CD8-positive, alpha-beta memory T cell (primary cell): ENCODE results near the gene PLA2G2D. TPM values are rescaled to one million over a fixed set of nuclear protein-coding genes. Genes with fewer than 3 reads are reported as not detected.

Source experiments
- CTCF ChIA-PET: fragments of 350-600 bp; sonication (Branson Sonifier 250); formaldehyde crosslinking; loops from one replicate; lab custom pipeline; 2021; ENCODE audit warnings: antibody characterized with exemption; lab: Charles Lee
- POLR2A ChIA-PET: fragments of 350-600 bp; sonication (Branson Sonifier 250); formaldehyde crosslinking; loops from one replicate; lab custom pipeline; 2021; ENCODE audit warnings: antibody characterized with exemption; lab: Charles Lee
- DNase-seq, 5 donors: peaks; one replicate each; pipeline versions ENCODE4 v3.0.0 to v3.0.0-alpha.2; 2020 to 2022; ENCODE audit warnings: mixed read lengths in 1 of 5
- H3K27ac ChIP-seq: one replicate; pipeline ENCODE4 v1.7.0; 2013; ENCODE audit warnings: low read depth, mild to moderate bottlenecking, low read length, moderate library complexity
- H3K27me3 ChIP-seq: 2 replicates; pipeline ENCODE4 v1.7.0; 2013; ENCODE audit warnings: low read length, mild to moderate bottlenecking; ENCODE audit not compliant: insufficient read depth, poor library complexity, severe bottlenecking
- H3K36me3 ChIP-seq: 2 replicates; pipeline ENCODE4 v1.7.0; 2013; ENCODE audit warnings: mild to moderate bottlenecking, low read length, moderate library complexity; ENCODE audit not compliant: insufficient read depth
- H3K4me1 ChIP-seq: 2 replicates; pipeline ENCODE4 v1.7.0; 2013; ENCODE audit warnings: mild to moderate bottlenecking, low read length, moderate library complexity; ENCODE audit not compliant: insufficient read depth
- H3K4me3 ChIP-seq: 2 replicates; pipeline ENCODE4 v1.7.0; 2013; ENCODE audit warnings: mild to moderate bottlenecking, low read length
- H3K9me3 ChIP-seq: 2 replicates; pipeline ENCODE4 v1.7.0; 2013; ENCODE audit warnings: mild to moderate bottlenecking, low read length
- H3K27ac Mint-ChIP-seq, 8 donors: one replicate each; pipeline ENCODE4 v1.8.0; 2020 to 2021; ENCODE audit warnings: mixed read lengths in 8 of 8, mild to moderate bottlenecking in 6 of 8, inconsistent platforms in 3 of 8, moderate library complexity in 3 of 8
- H3K27me3 Mint-ChIP-seq, 2 donors: one replicate each; pipeline ENCODE4 v1.8.0; 2020 to 2021; ENCODE audit warnings: mixed read lengths in 2 of 2, mild to moderate bottlenecking in 1 of 2, moderate library complexity in 1 of 2
- H3K36me3 Mint-ChIP-seq, 3 donors: one replicate each; pipeline ENCODE4 v1.8.0; 2020 to 2021; ENCODE audit warnings: mixed read lengths in 3 of 3, inconsistent platforms in 1 of 3, mild to moderate bottlenecking in 1 of 3
- H3K4me1 Mint-ChIP-seq, 3 donors: one replicate each; pipeline ENCODE4 v1.8.0; 2020 to 2021; ENCODE audit warnings: mixed read lengths in 3 of 3, inconsistent platforms in 1 of 3, mild to moderate bottlenecking in 1 of 3
- H3K4me3 Mint-ChIP-seq, 7 donors: one replicate each; pipeline ENCODE4 v1.8.0; 2020 to 2021; ENCODE audit warnings: mixed read lengths in 7 of 7, mild to moderate bottlenecking in 6 of 7, moderate library complexity in 4 of 7, inconsistent platforms in 2 of 7
- H3K9me3 Mint-ChIP-seq, 5 donors: one replicate each; pipeline ENCODE4 v1.8.0; 2020 to 2022; ENCODE audit warnings: mixed read lengths in 5 of 5, mild to moderate bottlenecking in 3 of 5, moderate library complexity in 2 of 5, inconsistent platforms in 1 of 5
- polyA plus RNA-seq: library from polyadenylated mRNA; unstranded; fragments of 300-500 nt; fragmentation: Illumina TruSeq; gene quantifications from one replicate; pipeline ENCODE4 v1.2.3, GENCODE V29; 2021
- total RNA-seq, 2 experiments: library from RNA; stranded (reverse); gene quantifications; one replicate each; pipeline ENCODE4 v1.2.3, GENCODE V29; 2021

The PLA2G2D gene, protein sequence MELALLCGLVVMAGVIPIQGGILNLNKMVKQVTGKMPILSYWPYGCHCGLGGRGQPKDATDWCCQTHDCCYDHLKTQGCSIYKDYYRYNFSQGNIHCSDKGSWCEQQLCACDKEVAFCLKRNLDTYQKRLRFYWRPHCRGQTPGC
- not detected for total RNA-seq
- not detected for polyA plus RNA-seq

DNA sequence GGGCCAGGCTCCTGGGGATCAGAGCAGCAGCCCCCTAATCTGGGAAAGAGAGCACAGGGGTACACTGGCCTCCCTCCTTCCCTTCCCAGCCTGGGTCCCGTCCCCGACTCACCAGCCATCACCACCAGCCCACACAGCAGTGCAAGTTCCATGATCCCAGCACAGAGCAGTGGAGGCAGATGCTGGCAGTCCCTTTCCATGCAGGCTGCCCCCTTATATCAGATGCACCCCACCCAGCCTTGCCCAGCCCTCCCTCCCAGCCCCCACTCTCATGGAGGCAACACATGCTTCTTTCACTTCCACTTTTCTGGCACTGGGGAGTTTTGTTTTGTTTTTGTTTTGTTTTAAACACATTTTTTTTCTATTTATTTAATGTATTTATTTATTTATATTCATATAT is at the start of gene PLA2G2D:
Gene PLA2G2D (minus strand): TSS at position 190 of the 400 bp plus-strand sequence. CDS start 38 bp downstream, at position 152.
- H3K4me3 ChIP-seq: no peak within 1 kb of the TSS
- no peak for DNase-seq
- H3K9me3 ChIP-seq: no peaks in the 10 kb centered on the region
- H3K27me3 ChIP-seq: peaks cover 4% of the 10 kb centered on the region
- H3K27ac ChIP-seq: no peak within 1 kb of the TSS
- no peak within 1 kb of the TSS for H3K27ac Mint-ChIP-seq
- ChIA-PET CTCF (no interaction called here), POLR2A (no interaction called here)
- H3K4me1 Mint-ChIP-seq: no peaks in the 10 kb centered on the region
- peaks cover 10 to 49% of the 10 kb centered on the region in 2 donors for H3K27me3 Mint-ChIP-seq
- no peaks in the 10 kb centered on the region for H3K9me3 Mint-ChIP-seq
- no peaks in the 10 kb centered on the region for H3K36me3 Mint-ChIP-seq
- H3K4me3 Mint-ChIP-seq: no peak within 1 kb of the TSS
- H3K36me3 ChIP-seq: no peaks in the 10 kb centered on the region
- H3K4me1 ChIP-seq: no peaks in the 10 kb centered on the region

DNA sequence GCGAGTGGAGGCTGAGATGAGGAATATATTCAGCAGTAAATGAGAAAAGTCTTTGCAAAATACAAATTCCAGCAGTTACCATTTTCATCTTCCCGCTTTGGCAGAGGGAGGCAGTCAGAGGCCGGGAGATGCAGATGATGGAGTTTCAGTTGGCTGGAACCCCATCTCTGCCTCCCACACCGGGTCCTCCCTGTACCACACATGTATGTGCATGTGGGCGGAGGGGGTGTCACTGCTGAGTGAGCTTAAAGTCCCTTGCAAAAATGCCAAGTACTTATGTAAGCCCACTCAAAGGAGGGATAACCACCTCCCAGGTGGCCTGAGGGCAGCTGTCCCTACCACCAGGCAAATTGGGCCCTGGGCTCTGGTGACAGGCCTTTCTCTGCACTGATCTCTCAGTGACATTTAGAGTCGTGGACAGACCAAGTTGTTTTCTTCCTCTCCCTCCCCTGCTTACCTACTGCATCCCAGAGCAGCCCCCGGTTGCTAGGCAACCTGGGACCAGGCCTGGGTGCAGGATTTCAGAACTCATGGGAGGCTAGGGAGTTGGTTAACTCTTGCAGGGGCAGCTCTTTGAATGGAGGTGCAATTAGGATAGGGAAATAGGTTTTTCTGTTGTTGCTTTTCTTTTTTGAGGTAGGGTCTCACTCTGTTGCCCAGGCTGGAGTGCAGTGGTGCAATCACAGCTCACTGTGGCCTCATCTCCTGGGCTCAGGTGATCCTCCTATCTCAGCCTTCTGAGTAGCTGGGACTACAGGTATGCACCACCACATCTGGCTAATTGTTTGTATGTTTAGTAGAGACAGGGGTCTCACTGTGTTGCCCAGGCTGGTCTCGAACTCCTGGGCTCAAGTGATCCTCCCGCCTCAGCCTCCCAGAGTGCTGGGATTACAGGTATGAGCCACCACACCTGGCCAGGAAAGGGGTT is 49.5 kb upstream of the PLA2G2D start:
- no peak overlapping the region for H3K27ac ChIP-seq
- H3K27me3 ChIP-seq: no peaks in the 10 kb centered on the region
- Mint-ChIP-seq H3K36me3 (peaks cover 0 to 13% (median 0%) of the 10 kb centered on the region in 3 donors), H3K27me3 (peaks cover 12 to 15% of the 10 kb centered on the region in 2 donors), H3K4me3 (no peak overlapping the region), H3K27ac (peak overlapping the region in 2 of 8 donors; percentile 21 to 59), H3K4me1 (peaks cover 3 to 5% (median 4%) of the 10 kb centered on the region in 3 donors), H3K9me3 (peaks cover 5 to 18% (median 16%) of the 10 kb centered on the region in 5 donors)
- no peaks in the 10 kb centered on the region for H3K9me3 ChIP-seq
- DNase-seq: no peak
- no peaks in the 10 kb centered on the region for H3K36me3 ChIP-seq
- ChIA-PET CTCF (interaction anchor here (1.3 kb wide), 1 partner anchor 16 kb away, joined by 3 read pairs; no protein-coding TSS in a partner anchor), POLR2A (no interaction called here)
- H3K4me3 ChIP-seq: no peak overlapping the region
- peaks cover 5% of the 10 kb centered on the region for H3K4me1 ChIP-seq

DNA sequence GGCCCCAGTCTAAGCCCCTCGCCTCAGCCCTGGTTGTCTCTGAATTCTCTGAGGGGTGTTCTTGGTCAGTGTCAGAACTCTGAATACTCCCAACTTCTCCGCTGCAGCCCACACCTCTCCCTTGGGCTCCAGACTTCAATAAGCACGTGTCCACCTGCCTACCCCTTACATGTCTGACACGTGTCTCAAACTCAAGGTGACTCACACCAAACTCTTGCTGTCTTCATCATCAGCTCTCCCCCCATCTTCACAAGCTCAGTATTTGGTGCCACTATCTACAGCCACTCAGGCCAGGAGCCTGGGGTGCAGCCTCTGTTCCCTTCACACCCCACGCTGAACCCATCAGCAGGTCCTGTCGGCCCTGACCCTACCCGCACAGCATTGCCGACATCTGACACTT is 47.8 kb upstream of the PLA2G2D start:
- Histone ChIP-seq H3K27ac (no peak overlapping the region), H3K27me3 (no peaks in the 10 kb centered on the region), H3K9me3 (no peaks in the 10 kb centered on the region), H3K36me3 (no peaks in the 10 kb centered on the region), H3K4me1 (peaks cover 5% of the 10 kb centered on the region), H3K4me3 (no peak overlapping the region)
- peaks cover 3 to 5% (median 4%) of the 10 kb centered on the region in 3 donors for H3K4me1 Mint-ChIP-seq
- H3K27me3 Mint-ChIP-seq: peaks cover 15% of the 10 kb centered on the region in 2 donors
- POLR2A ChIA-PET: no interaction called here
- CTCF ChIA-PET: interaction anchor here (2.1 kb wide), 1 partner anchor 29 kb away, joined by 5 read pairs; no protein-coding TSS in a partner anchor
- peaks cover 0 to 29% (median 2%) of the 10 kb centered on the region in 3 donors for H3K36me3 Mint-ChIP-seq
- no peak overlapping the region for H3K4me3 Mint-ChIP-seq
- H3K27ac Mint-ChIP-seq: no peak overlapping the region
- no peak for DNase-seq
- H3K9me3 Mint-ChIP-seq: peaks cover 14 to 33% (median 31%) of the 10 kb centered on the region in 5 donors

DNA sequence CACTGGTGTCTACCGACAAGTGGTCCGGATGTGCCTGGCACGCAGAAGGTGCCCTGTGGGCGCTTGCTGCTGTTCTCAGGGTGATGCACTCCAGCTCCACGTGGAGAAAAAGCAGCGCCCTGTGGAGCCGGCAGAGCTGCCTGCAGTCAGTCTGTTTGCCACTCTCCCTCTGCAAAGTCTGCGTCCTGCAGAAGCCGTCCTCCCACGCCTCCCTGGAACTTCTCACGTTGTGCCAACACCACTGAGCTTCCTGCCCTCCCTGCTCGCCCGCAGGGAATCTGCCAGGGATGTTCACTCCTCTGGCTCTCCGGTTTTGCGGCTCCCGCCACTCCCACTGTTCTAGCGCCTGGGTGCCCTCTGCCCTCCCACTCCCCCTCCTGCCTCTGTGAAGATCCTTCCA is 46.7 kb upstream of the PLA2G2D start:
- Mint-ChIP-seq H3K27me3 (peaks cover 15% of the 10 kb centered on the region in 2 donors), H3K27ac (no peak overlapping the region), H3K4me3 (no peak overlapping the region), H3K9me3 (peaks cover 15 to 44% (median 41%) of the 10 kb centered on the region in 5 donors), H3K4me1 (no peaks in the 10 kb centered on the region), H3K36me3 (peaks cover 0 to 40% (median 2%) of the 10 kb centered on the region in 3 donors)
- no peaks in the 10 kb centered on the region for H3K27me3 ChIP-seq
- H3K4me1 ChIP-seq: peaks cover under 1% of the 10 kb centered on the region
- no peak overlapping the region for H3K27ac ChIP-seq
- no peak for DNase-seq
- H3K9me3 ChIP-seq: no peaks in the 10 kb centered on the region
- CTCF ChIA-PET: interaction anchor here (2.1 kb wide), 1 partner anchor 30 kb away, joined by 5 read pairs; no protein-coding TSS in a partner anchor
- H3K36me3 ChIP-seq: no peaks in the 10 kb centered on the region
- POLR2A ChIA-PET: no interaction called here
- no peak overlapping the region for H3K4me3 ChIP-seq

DNA sequence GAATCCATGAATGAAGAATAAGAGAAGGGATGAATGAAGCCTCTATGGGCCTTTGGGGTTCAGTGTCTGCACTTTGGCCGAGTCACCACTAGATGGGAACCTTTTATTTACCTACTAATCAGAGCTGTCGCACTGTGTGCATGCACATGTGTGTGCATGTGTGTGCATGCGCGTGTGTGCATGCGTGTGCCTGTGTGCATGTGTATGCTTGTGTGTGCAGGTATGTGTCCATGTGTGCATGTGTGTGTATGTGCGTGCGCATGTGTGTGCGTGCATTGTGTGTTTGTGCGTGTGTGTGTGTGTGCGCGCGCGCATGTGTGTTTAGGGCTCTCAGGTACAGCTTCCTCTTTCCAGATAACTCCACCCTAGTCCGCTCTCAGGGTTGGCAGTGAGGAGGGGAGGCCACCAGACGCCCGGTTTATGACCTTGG is 46.2 kb upstream of the PLA2G2D start:
- Histone ChIP-seq H3K27me3 (no peaks in the 10 kb centered on the region), H3K36me3 (no peaks in the 10 kb centered on the region), H3K4me1 (no peaks in the 10 kb centered on the region), H3K27ac (no peak overlapping the region), H3K9me3 (peaks cover 4% of the 10 kb centered on the region), H3K4me3 (no peak overlapping the region)
- ChIA-PET POLR2A (no interaction called here), CTCF (interaction anchor here (2.1 kb wide), 1 partner anchor 30 kb away, joined by 5 read pairs; no protein-coding TSS in a partner anchor)
- Mint-ChIP-seq H3K9me3 (peaks cover 15 to 49% (median 46%) of the 10 kb centered on the region in 5 donors), H3K4me1 (no peaks in the 10 kb centered on the region), H3K27me3 (peaks cover 15% of the 10 kb centered on the region in 2 donors), H3K27ac (peak overlapping the region in 1 of 8 donors; percentile 66), H3K36me3 (peaks cover 0 to 45% (median 2%) of the 10 kb centered on the region in 3 donors), H3K4me3 (peak overlapping the region in 1 of 7 donors; percentile 79)
- no peak for DNase-seq

DNA sequence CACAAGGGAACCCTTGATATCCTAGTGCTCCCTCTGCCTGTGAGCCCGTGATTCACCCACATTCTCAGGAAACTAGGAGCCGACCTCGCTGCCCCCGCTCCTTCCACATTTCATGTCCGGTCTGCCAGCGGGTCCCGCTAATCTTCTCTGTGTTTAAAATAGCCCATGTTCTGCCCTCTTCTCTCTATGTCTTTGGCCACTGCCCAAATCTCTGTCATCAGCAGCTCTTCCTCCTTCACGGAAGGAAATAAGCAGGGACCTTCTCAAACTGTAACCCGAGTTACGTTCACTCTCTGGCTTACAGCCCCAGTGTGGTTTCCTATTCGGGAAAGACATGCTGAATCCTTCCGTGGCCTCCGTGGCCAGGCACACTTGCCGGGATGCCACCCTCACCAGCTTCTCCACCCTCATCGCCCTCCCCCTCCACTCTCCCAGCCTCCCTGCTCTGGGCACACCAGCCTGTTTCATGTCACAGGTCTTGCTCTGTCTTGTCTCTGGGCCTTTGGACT is 45.4 kb upstream of the PLA2G2D start:
- peaks cover 11% of the 10 kb centered on the region for H3K9me3 ChIP-seq

DNA sequence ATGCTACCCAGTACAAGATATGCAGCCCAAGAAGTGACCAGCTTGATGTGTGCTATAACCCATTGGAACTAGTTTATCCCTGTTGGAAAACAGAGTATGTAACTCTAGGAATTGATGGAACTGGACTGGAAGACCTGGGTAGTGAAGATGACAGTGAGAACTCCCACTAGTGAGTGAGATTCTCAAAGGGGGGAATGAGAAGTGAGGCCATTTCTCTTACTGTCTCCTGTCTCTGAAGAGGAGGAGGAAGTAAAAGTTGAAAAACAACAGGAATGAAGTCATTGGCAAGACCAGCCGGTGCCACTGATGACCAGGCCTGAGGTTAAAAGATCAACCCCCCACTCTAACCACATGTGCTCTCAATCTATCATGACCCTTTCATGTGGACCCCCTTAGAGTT is 40.7 kb upstream of the PLA2G2D start:
- H3K36me3 ChIP-seq: no peaks in the 10 kb centered on the region
- H3K4me1 ChIP-seq: no peaks in the 10 kb centered on the region
- H3K27ac ChIP-seq: no peak overlapping the region
- Mint-ChIP-seq H3K9me3 (peaks cover 11 to 72% (median 65%) of the 10 kb centered on the region in 5 donors), H3K36me3 (peaks cover 0 to 63% (median 2%) of the 10 kb centered on the region in 3 donors), H3K4me1 (peaks cover 0 to under 1% (median under 1%) of the 10 kb centered on the region in 3 donors), H3K27ac (no peak overlapping the region), H3K27me3 (peaks cover 6 to 9% of the 10 kb centered on the region in 2 donors), H3K4me3 (no peak overlapping the region)
- H3K27me3 ChIP-seq: no peaks in the 10 kb centered on the region
- peaks cover 19% of the 10 kb centered on the region for H3K9me3 ChIP-seq
- ChIA-PET POLR2A (no interaction called here), CTCF (no interaction called here)
- H3K4me3 ChIP-seq: no peak overlapping the region
- DNase-seq: no peak

More for the DNA sequence above, 45.4 kb upstream of the PLA2G2D start:
- Mint-ChIP-seq H3K27ac (no peak overlapping the region), H3K4me3 (no peak overlapping the region), H3K27me3 (peaks cover 15% of the 10 kb centered on the region in 2 donors), H3K4me1 (no peaks in the 10 kb centered on the region), H3K36me3 (peaks cover 0 to 48% (median 2%) of the 10 kb centered on the region in 3 donors), H3K9me3 (peaks cover 15 to 57% (median 53%) of the 10 kb centered on the region in 5 donors)
- Histone ChIP-seq H3K27me3 (no peaks in the 10 kb centered on the region), H3K4me3 (no peak overlapping the region), H3K27ac (no peak overlapping the region), H3K36me3 (no peaks in the 10 kb centered on the region), H3K4me1 (no peaks in the 10 kb centered on the region)
- ChIA-PET CTCF (no interaction called here), POLR2A (interaction anchor here (1.0 kb wide), 1 partner anchor 24 kb away, joined by 3 read pairs; no protein-coding TSS in a partner anchor)
- no peak for DNase-seq
